GM13977 (cell line): Measurements from ENCODE around the gene KCNE5.
"Not testable (repeated sequence)": the region's sequence is repeated elsewhere in the genome, so short reads cannot be mapped to it uniquely, and the experiment has no call there.

Source experiments
- DNase-seq: peaks from one replicate; pipeline ENCODE4 v3.0.0; 2012; ENCODE audit warnings: low spot score
- CTCF ChIP-seq: IDR thresholded peaks from 2 replicates; pipeline ENCODE4 v1.5.1; 2012; ENCODE audit warnings: mild to moderate bottlenecking, control low read depth; ENCODE audit not compliant: insufficient read depth; ENCODE audit errors: extremely low read depth, missing control alignments
- in situ Hi-C: fragments of 300-500 bp; cut with MboI; formaldehyde crosslinking; loops from one replicate; pipeline ENCODE4 v1.12.0; 2022; ENCODE audit warnings: low sequenced_read_pairs, low pct_unique_long_range_greater_than_20kb, mixed read lengths, inconsistent platforms; ENCODE audit not compliant: unreplicated experiment

Gene KCNE5

DNA sequence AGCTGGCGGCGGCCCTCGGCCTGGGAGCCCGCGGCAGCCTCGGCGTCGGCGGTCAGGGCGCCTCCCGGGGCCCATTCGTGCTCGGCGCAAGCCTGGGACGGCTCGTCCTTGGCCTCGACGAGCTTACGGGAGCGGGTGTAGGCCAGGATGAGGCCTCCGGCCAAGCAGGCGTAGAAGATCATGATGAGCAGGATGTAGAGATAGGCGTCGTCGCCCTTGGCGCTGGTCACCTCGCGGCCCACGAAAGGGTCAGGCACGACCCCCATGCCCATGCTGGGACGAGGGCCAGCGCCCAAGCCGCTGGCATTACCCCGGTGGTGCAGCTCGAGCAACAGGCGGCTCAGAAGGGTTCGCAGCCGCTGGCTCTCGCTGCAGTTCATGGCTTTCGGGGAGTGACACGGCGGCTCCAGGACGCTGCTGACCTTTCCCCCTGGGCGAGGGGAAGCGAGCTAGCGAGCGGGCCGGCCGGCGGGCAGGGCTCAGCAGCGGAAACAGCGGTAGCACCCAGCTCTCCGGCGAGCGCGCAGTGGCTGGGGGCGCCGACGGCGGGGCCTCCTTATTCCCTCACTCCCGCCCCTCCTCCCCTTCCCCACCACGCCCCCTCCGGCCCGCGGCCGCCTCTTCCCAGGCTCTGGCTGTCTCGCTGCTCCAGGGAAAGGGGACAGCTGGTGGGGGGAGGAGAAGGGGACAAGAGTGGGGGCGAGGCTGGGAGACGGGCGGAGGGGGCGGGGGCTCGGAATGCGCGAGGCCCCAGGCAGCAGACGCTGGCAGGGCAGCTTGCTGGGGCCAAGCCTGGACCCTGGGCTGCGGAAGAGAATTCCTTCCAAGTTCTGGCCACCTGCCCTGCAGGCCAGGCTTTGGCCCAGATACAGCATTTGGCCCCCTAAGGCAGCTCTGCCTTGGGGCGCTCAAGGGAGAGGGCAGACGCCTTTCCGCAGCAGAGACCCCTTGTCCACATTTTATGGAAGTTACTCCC, at the start of gene KCNE5:
TSS of gene KCNE5 (minus strand) at position 532 of the 976 bp plus-strand sequence. CDS start at position 380, 152 bp downstream.
- TF ChIP-seq CTCF: no peak
- peak; percentile 28 for DNase-seq
- in situ Hi-C loops: no loop called here

- no peak for TF ChIP-seq CTCF
- no peak for DNase-seq
- in situ Hi-C loops: no loop called here
These were observed 47.3 kb upstream of the KCNE5 start for GRCh38 chrX:109672239-109672638.

- in situ Hi-C loops, DNase-seq: not testable (repeated sequence)
These were observed 46.2 kb upstream of the KCNE5 start for GRCh38 chrX:109671170-109671569.

DNA sequence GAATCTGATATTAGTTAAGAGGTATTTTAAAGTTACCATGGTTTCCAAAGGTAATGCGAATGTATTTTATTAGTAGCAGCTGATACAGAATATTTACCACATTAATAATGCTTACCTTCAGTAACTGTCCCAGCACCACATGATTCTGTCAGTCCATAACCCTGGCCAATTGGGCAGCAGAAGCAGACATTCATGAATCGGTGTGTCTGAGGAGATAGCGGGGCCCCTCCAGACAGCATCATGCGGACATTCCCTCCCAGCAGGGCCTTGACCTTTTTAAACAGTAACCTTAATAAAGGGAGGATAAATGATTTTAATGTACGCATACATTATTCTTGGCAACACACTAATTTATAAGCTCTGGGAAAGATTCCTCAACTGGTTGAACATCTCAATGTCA, 43.0 kb upstream of the KCNE5 start:
- in situ Hi-C loops: no loop called here
- TF ChIP-seq CTCF: no peak
- no peak for DNase-seq

GRCh38 chrX:109660435-109661143, 35.6 kb upstream of the KCNE5 start:
- TF ChIP-seq CTCF: no peak
- no peak for DNase-seq
- in situ Hi-C loops: no loop called here

DNA sequence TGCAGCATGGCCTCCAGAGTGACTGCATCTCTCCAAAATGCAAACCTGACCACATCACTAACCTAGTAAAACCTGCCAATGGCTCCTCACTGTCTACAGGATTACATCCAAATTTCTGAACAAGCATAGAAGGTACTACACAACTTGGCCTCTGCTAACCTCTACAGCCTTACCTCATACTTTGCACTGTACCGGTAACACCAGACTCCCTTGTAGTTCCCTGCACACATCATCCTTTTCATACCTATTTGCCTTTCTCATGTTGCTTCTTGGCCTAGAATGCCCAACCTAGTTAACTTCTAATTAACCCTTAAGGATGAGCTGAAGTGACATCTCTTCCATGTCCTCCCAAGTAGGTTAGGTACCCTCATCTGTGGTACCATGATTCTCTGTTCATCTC, 33.4 kb upstream of the KCNE5 start:
- in situ Hi-C loops: no loop called here
- TF ChIP-seq CTCF: no peak
- DNase-seq: no peak

- DNase-seq, in situ Hi-C loops: not testable (repeated sequence)
These were observed 32.4 kb upstream of the KCNE5 start for GRCh38 chrX:109657364-109657763.
